IMR-90 (cell line): Measurements from ENCODE around the gene MIR17HG.

Experiments used
- BHLHE40 ChIP-seq: fragments of 150-350 bp; IDR thresholded peaks from 2 replicates; pipeline ENCODE4 v1.6.1; 2016; ENCODE audit warnings: mild to moderate bottlenecking, low read depth, low read length
- CEBPB ChIP-seq: IDR thresholded peaks from 2 replicates; pipeline ENCODE4 v1.6.1; 2012; ENCODE audit warnings: low read depth, low read length, improper control_type of control experiment
- CTCF ChIP-seq: conservative IDR thresholded peaks from 2 replicates; pipeline ENCODE4 v1.5.1; 2012; ENCODE audit warnings: mild to moderate bottlenecking, low read depth, low read length, improper control_type of control experiment
- FOS ChIP-seq: fragments of 150-350 bp; IDR thresholded peaks from 2 replicates; pipeline ENCODE4 v1.6.1; 2016; ENCODE audit warnings: low read depth, low read length
- MAFK ChIP-seq: IDR thresholded peaks from 2 replicates; pipeline ENCODE4 v1.6.1; 2012; ENCODE audit warnings: low read depth, low read length, improper control_type of control experiment
- MXI1 ChIP-seq: IDR thresholded peaks from 2 replicates; pipeline ENCODE4 v1.6.1; 2012; ENCODE audit warnings: low read depth, mild to moderate bottlenecking, low read length, moderate library complexity, borderline replicate concordance
- NFE2L2 ChIP-seq: fragments of 150-350 bp; IDR thresholded peaks from 2 replicates; pipeline ENCODE4 v1.6.1; 2016; ENCODE audit warnings: low read depth, mild to moderate bottlenecking, low read length
- POLR2A ChIP-seq: IDR thresholded peaks from 2 replicates; pipeline ENCODE4 v1.6.1; 2012; ENCODE audit warnings: mild to moderate bottlenecking, low read depth, low read length
- RCOR1 ChIP-seq: IDR thresholded peaks from 2 replicates; pipeline ENCODE4 v1.6.1; 2012; ENCODE audit warnings: mild to moderate bottlenecking, low read length, improper control_type of control experiment; ENCODE audit not compliant: insufficient replicate concordance
- SMC3 ChIP-seq: fragments of 150-350 bp; IDR thresholded peaks from 2 replicates; pipeline ENCODE4 v1.6.1; 2016; ENCODE audit warnings: low read depth, mild to moderate bottlenecking, antibody characterized with exemption, low read length, moderate library complexity
- USF2 ChIP-seq: fragments of 150-350 bp; IDR thresholded peaks from 2 replicates; pipeline ENCODE4 v1.6.1; 2017; ENCODE audit warnings: mild to moderate bottlenecking, antibody characterized with exemption, low read length, low read depth
- TF ChIP-seq, protein P1 (sequence below): fragments of 150-350 bp; IDR thresholded peaks from 2 replicates; pipeline ENCODE4 v1.6.1; 2016; ENCODE audit warnings: low read depth, mild to moderate bottlenecking, low read length, moderate library complexity, borderline replicate concordance

DNA sequence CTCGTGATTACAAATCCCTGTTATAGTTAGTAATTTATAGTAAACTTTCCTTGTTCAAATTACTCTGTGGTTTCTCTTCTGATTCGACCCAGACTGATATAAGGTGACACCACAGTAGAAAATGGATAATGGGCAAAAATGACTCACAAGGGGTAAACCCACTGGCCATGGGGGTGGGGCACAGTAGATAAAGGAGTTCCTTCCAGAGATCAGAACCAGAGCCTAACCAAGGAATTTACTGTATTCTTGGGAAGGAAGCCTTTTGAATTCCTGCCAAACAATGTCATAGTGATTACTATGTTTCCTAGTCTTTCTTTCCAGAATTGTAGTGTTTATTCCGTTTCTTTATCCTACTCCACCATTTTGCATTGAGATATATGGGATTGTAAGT, 21.9 kb downstream of the MIR17HG start:
- TF ChIP-seq BHLHE40 (no peak), MAFK (no peak), POLR2A (no peak), MXI1 (no peak), CTCF (no peak), USF2 (no peak), FOS (no peak), CEBPB (no peak), RCOR1 (no peak), NFE2L2 (no peak), SMC3 (no peak)
- TF ChIP-seq, protein P1, sequence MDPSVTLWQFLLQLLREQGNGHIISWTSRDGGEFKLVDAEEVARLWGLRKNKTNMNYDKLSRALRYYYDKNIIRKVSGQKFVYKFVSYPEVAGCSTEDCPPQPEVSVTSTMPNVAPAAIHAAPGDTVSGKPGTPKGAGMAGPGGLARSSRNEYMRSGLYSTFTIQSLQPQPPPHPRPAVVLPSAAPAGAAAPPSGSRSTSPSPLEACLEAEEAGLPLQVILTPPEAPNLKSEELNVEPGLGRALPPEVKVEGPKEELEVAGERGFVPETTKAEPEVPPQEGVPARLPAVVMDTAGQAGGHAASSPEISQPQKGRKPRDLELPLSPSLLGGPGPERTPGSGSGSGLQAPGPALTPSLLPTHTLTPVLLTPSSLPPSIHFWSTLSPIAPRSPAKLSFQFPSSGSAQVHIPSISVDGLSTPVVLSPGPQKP: no peak
